Measurements from ENCODE around the gene L3MBTL3.

The L3MBTL3 gene

DNA sequence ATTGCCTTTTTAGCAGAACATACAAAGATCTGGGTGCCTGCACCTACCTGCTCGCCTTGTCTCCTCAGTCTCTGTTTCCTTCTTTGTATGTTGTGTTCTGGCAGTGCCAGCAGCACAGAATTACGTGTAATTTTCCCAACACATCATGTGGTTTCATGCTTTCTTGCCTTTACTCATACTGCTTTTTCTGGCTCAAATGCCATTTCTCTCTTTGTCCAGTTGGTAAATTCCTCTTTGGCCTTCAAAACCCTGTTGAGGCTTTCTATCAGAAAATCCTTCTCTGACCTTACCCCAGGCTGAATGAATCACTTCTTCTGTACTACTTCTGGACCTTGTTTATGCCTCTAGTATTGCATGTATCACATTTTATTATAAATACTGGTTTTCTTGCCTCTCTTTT, 31.8 kb downstream of the L3MBTL3 start:
- Histone ChIP-seq H3K36me3 (ENCODE audit: insufficient read depth) (no peaks in the 10 kb centered on the region), H3K4me1 (ENCODE audit: low read depth, poor library complexity, severe bottlenecking) (no peaks in the 10 kb centered on the region), H2AFZ (ENCODE audit: low read depth) (no peak overlapping the region), H3K4me3 (IDR thresholded peaks at IDR 0.05; ENCODE audit: insufficient read depth, low read depth, low read length) (no peak overlapping the region), H3K27ac (no peak overlapping the region), H3K27me3 (ENCODE audit: insufficient read depth, low read depth) (no peaks in the 10 kb centered on the region), H3K79me2 (ENCODE audit: insufficient read depth, low read depth) (no peaks in the 10 kb centered on the region), H3K4me2 (no peak overlapping the region), H4K20me1 (ENCODE audit: insufficient read depth) (no peaks in the 10 kb centered on the region), H3K9ac (no peak overlapping the region)
- TF ChIP-seq, protein P1, sequence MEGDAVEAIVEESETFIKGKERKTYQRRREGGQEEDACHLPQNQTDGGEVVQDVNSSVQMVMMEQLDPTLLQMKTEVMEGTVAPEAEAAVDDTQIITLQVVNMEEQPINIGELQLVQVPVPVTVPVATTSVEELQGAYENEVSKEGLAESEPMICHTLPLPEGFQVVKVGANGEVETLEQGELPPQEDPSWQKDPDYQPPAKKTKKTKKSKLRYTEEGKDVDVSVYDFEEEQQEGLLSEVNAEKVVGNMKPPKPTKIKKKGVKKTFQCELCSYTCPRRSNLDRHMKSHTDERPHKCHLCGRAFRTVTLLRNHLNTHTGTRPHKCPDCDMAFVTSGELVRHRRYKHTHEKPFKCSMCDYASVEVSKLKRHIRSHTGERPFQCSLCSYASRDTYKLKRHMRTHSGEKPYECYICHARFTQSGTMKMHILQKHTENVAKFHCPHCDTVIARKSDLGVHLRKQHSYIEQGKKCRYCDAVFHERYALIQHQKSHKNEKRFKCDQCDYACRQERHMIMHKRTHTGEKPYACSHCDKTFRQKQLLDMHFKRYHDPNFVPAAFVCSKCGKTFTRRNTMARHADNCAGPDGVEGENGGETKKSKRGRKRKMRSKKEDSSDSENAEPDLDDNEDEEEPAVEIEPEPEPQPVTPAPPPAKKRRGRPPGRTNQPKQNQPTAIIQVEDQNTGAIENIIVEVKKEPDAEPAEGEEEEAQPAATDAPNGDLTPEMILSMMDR (conservative IDR thresholded peaks at IDR 0.05; ENCODE audit: low read depth, low read length), result no peak

DNA sequence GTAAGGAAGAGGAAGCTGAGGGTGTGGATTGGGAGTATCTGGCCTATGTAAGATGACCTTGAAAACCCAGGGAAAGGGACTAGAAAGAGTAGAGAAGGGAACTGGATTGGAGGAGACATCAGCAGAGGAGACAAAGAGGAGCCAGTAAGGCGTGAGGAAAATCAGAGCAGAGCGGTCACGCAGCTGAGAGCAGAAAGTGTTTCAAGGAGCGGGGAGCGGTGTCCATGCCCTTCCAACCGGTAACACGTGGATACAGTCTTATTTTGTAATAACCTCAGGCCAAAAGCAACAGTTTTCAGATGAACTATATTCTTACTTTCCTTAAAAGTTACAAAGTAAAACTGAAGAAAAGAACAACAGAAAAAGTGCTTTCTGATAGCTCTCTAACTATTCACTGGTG, 36.3 kb downstream of the L3MBTL3 start:
- no peaks in the 10 kb centered on the region for H3K4me1 ChIP-seq (ENCODE audit: low read depth, poor library complexity, severe bottlenecking)
- no peak overlapping the region for H3K4me2 ChIP-seq
- TF ChIP-seq, protein P1 (conservative IDR thresholded peaks at IDR 0.05; ENCODE audit: low read depth, low read length), result no peak
- H3K9ac ChIP-seq, result no peak overlapping the region
- no peaks in the 10 kb centered on the region for H3K36me3 ChIP-seq (ENCODE audit: insufficient read depth)
- H2AFZ ChIP-seq (ENCODE audit: low read depth), result no peak overlapping the region
- H4K20me1 ChIP-seq (ENCODE audit: insufficient read depth), result no peaks in the 10 kb centered on the region
- H3K27me3 ChIP-seq (ENCODE audit: insufficient read depth, low read depth), result no peaks in the 10 kb centered on the region
- H3K4me3 ChIP-seq (IDR thresholded peaks at IDR 0.05; ENCODE audit: insufficient read depth, low read depth, low read length), result no peak overlapping the region
- H3K79me2 ChIP-seq (ENCODE audit: insufficient read depth, low read depth), result no peaks in the 10 kb centered on the region
- H3K27ac ChIP-seq, result no peak overlapping the region

- Histone ChIP-seq H3K4me1 (ENCODE audit: low read depth, poor library complexity, severe bottlenecking) (no peaks in the 10 kb centered on the region), H3K9ac (no peak overlapping the region), H3K36me3 (ENCODE audit: insufficient read depth) (no peaks in the 10 kb centered on the region), H3K4me3 (IDR thresholded peaks at IDR 0.05; ENCODE audit: insufficient read depth, low read depth, low read length) (no peak overlapping the region), H3K4me2 (no peak overlapping the region), H3K79me2 (ENCODE audit: insufficient read depth, low read depth) (no peaks in the 10 kb centered on the region), H3K27ac (no peak overlapping the region), H4K20me1 (ENCODE audit: insufficient read depth) (no peaks in the 10 kb centered on the region), H3K27me3 (ENCODE audit: insufficient read depth, low read depth) (no peaks in the 10 kb centered on the region), H2AFZ (ENCODE audit: low read depth) (no peak overlapping the region)
- TF ChIP-seq, protein P1 (conservative IDR thresholded peaks at IDR 0.05; ENCODE audit: low read depth, low read length), result no peak
Observed at GRCh38 chr6:130055271-130055670, 36.9 kb downstream of the L3MBTL3 start.

GRCh38 chr6:130057495-130057894, 39.1 kb downstream of the L3MBTL3 start:
- TF ChIP-seq, protein P1 (conservative IDR thresholded peaks at IDR 0.05; ENCODE audit: low read depth, low read length), result no peak
- no peak overlapping the region for H3K9ac ChIP-seq
- H3K79me2 ChIP-seq (ENCODE audit: insufficient read depth, low read depth), result no peaks in the 10 kb centered on the region
- no peak overlapping the region for H3K4me2 ChIP-seq
- H3K27me3 ChIP-seq (ENCODE audit: insufficient read depth, low read depth), result no peaks in the 10 kb centered on the region
- no peaks in the 10 kb centered on the region for H3K36me3 ChIP-seq (ENCODE audit: insufficient read depth)
- no peak overlapping the region for H3K4me3 ChIP-seq (IDR thresholded peaks at IDR 0.05; ENCODE audit: insufficient read depth, low read depth, low read length)
- H3K27ac ChIP-seq, result no peak overlapping the region
- H4K20me1 ChIP-seq (ENCODE audit: insufficient read depth), result no peaks in the 10 kb centered on the region
- no peaks in the 10 kb centered on the region for H3K4me1 ChIP-seq (ENCODE audit: low read depth, poor library complexity, severe bottlenecking)
- no peak overlapping the region for H2AFZ ChIP-seq (ENCODE audit: low read depth)
